ENCODE data around the gene MEGF11.

DNA sequence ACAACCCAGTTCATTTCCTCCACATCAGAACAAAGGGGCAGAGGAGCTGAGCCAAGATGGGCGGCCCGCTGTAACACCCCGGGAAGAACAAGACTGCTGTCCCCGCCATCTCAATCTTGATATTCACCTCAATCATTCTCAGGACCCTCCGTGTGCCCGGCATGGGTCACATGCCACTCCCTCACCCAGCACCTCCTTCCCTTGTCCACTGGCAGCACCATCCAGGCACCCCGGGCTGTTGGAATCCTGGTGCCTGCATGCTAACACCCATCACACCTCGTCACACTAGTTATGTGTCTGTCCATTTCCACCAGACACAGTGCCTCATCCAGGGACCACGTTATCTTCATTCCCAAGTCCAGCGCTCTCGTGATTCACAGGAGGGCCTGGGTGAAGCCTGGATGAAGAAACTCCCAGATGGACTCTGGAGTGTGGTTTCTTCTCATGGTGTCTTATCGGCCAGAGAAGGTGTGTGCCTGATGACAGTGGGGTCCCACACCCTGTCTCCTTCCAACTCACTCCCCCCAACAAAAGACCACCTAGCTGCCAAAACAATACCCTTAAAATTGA, 16.7 kb downstream of the MEGF11 start:
- TF ChIP-seq, protein P1, sequence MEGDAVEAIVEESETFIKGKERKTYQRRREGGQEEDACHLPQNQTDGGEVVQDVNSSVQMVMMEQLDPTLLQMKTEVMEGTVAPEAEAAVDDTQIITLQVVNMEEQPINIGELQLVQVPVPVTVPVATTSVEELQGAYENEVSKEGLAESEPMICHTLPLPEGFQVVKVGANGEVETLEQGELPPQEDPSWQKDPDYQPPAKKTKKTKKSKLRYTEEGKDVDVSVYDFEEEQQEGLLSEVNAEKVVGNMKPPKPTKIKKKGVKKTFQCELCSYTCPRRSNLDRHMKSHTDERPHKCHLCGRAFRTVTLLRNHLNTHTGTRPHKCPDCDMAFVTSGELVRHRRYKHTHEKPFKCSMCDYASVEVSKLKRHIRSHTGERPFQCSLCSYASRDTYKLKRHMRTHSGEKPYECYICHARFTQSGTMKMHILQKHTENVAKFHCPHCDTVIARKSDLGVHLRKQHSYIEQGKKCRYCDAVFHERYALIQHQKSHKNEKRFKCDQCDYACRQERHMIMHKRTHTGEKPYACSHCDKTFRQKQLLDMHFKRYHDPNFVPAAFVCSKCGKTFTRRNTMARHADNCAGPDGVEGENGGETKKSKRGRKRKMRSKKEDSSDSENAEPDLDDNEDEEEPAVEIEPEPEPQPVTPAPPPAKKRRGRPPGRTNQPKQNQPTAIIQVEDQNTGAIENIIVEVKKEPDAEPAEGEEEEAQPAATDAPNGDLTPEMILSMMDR (IDR thresholded peaks at IDR 0.05) = no peak
- no peak for TF ChIP-seq POLR2A (IDR thresholded peaks at IDR 0.05)
